ENCODE measurements around the gene GUCD1. TPM values are rescaled to one million over a fixed set of nuclear protein-coding genes. Genes with fewer than 3 reads are reported as not detected.

GUCD1 gene
- total and polyA plus RNA-seq, 10 of the 15 experiments (the other 5 are each of a cell fraction or from before 2014, with no cell fraction given), result 56.0 to 177 (median 88.2) TPM

- Histone ChIP-seq H4K20me1 (ENCODE audit: control insufficient read depth, insufficient read depth) (no peaks in the 10 kb centered on the region), H3K27ac (ENCODE audit: control insufficient read depth, insufficient read depth) (peak overlapping the region; percentile 68), H2AFZ (ENCODE audit: control insufficient read depth, low read depth, low read length) (peak overlapping the region; percentile 33), H3K4me1 (ENCODE audit: control insufficient read depth, insufficient read depth, low read length) (peaks cover 39% of the 10 kb centered on the region), H3K27me3 (replicated peaks in 1 of 2; ENCODE audit: control insufficient read depth in 2 of 2, insufficient read depth in 2 of 2, low read length in 1 of 2) (no peaks in the 10 kb centered on the region; a peak in 1 of 4 replicates), H3K79me2 (ENCODE audit: control insufficient read depth, insufficient read depth, low read length) (no peaks in the 10 kb centered on the region), H3K9ac (ENCODE audit: control insufficient read depth, insufficient read depth, low read length) (peak overlapping the region; percentile 50), H3K9me3 (replicated peaks; ENCODE audit: control insufficient read depth, insufficient read depth, low read length) (no peaks in the 10 kb centered on the region), H3K4me3 (peak overlapping the region; percentile 30; the same call in 1 of the 2 replicates), H3K4me2 (ENCODE audit: control insufficient read depth, insufficient read depth) (peak overlapping the region; percentile 77), H3K36me3 (ENCODE audit: control insufficient read depth in 2 of 2, insufficient read depth in 2 of 2, low read length in 1 of 2) (no peaks in the 10 kb centered on the region)
- ATAC-seq (peak; percentile 68), FAIRE-seq (peak; percentile 47), DNase-seq (ENCODE audit: low read depth, low spot score) (peak; percentile 85)
- ChIA-PET RAD21 (ENCODE audit: unreplicated experiment) (interaction anchor here (0.7 to 8.3 kb wide), 18 partner anchors 8 to 182 kb away, joined by 3 to 111 read pairs (median 6); partner anchors contain the start of gene ADORA2A), CTCF (interaction anchor here (0.6 to 14.8 kb wide), 30 partner anchors 7 to 345 kb away, joined by 3 to 332 read pairs (median 4); partner anchors contain the start of gene ADORA2A), SMC1A (ENCODE audit: uncharacterized antibody, unreplicated experiment) (interaction anchor here (0.6 to 8.2 kb wide), 26 partner anchors 9 to 398 kb away, joined by 3 to 122 read pairs (median 5); partner anchors contain the start of gene ADORA2A), POLR2A (interaction anchor here (0.5 to 6.7 kb wide), 14 partner anchors 9 to 82 kb away, joined by 3 to 48 read pairs (median 6); partner anchors contain the start of gene ADORA2A)
- no TSS peak for BruUV-seq (replicated peaks)
- in situ Hi-C loops (cut with MboI), result no loop called here
- intact Hi-C loops (cut with micrococcal nuclease; ENCODE audit: unreplicated experiment), result loop anchor here (1.0 to 2.0 kb wide), 3 partner anchors 68 to 178 kb away; no protein-coding TSS in a partner anchor
- WGBS (ENCODE audit: insufficient coverage, insufficient replicate concordance, low lambda C conversion rate, missing lambda C conversion rate), result 48% methylated on average over 7 of the region's 7 CpGs
- TF ChIP-seq SIN3A (IDR thresholded peaks at IDR 0.05; ENCODE audit: low read depth, low read length) (0 out of 2 replicates have a peak, but pooled peaks have one; percentile 35), RAD21 (IDR thresholded peaks at IDR 0.05; ENCODE audit: insufficient read depth, low read depth, low read length) (peak; percentile 84), PAX5 (IDR thresholded peaks at IDR 0.05; ENCODE audit: borderline replicate concordance, low read depth, low read length) (peak; percentile 44; the same call in 1 of the 2 replicates), RUNX3 (IDR thresholded peaks at IDR 0.05; ENCODE audit: low read length) (peak; percentile 92), JUNB (IDR thresholded peaks at IDR 0.05) (peak; percentile 47; the same call in 1 of the 2 replicates), EP300 (IDR thresholded peaks at IDR 0.05; ENCODE audit: borderline replicate concordance in 1 of 2, control insufficient read depth in 1 of 2, low read depth in 2 of 2, low read length in 2 of 2) (peak; percentile 47 to 57; a peak in 1 of 4 replicates), CREM (IDR thresholded peaks at IDR 0.05; ENCODE audit: low read depth) (peak; percentile 84), FOXM1 (IDR thresholded peaks at IDR 0.05; ENCODE audit: low read depth, low read length) (peak; percentile 76), EGR1 (IDR thresholded peaks at IDR 0.05; ENCODE audit: borderline replicate concordance in 1 of 2, low read depth in 2 of 2, low read length in 2 of 2) (no peak), MTA2 (IDR thresholded peaks at IDR 0.05; ENCODE audit: low read depth) (peak; percentile 77), SPI1 (IDR thresholded peaks at IDR 0.05; ENCODE audit: borderline replicate concordance, insufficient read depth, low read depth, low read length) (peak; percentile 81; the same call in 1 of the 2 replicates), NR2C2 (IDR thresholded peaks at IDR 0.05; ENCODE audit: borderline replicate concordance, control insufficient read depth, insufficient read length, low read depth) (no peak), SMAD5 (IDR thresholded peaks at IDR 0.05; ENCODE audit: low read depth) (no peak), MLLT1 (IDR thresholded peaks at IDR 0.05) (peak; percentile 75)
- TF ChIP-seq, protein P1, sequence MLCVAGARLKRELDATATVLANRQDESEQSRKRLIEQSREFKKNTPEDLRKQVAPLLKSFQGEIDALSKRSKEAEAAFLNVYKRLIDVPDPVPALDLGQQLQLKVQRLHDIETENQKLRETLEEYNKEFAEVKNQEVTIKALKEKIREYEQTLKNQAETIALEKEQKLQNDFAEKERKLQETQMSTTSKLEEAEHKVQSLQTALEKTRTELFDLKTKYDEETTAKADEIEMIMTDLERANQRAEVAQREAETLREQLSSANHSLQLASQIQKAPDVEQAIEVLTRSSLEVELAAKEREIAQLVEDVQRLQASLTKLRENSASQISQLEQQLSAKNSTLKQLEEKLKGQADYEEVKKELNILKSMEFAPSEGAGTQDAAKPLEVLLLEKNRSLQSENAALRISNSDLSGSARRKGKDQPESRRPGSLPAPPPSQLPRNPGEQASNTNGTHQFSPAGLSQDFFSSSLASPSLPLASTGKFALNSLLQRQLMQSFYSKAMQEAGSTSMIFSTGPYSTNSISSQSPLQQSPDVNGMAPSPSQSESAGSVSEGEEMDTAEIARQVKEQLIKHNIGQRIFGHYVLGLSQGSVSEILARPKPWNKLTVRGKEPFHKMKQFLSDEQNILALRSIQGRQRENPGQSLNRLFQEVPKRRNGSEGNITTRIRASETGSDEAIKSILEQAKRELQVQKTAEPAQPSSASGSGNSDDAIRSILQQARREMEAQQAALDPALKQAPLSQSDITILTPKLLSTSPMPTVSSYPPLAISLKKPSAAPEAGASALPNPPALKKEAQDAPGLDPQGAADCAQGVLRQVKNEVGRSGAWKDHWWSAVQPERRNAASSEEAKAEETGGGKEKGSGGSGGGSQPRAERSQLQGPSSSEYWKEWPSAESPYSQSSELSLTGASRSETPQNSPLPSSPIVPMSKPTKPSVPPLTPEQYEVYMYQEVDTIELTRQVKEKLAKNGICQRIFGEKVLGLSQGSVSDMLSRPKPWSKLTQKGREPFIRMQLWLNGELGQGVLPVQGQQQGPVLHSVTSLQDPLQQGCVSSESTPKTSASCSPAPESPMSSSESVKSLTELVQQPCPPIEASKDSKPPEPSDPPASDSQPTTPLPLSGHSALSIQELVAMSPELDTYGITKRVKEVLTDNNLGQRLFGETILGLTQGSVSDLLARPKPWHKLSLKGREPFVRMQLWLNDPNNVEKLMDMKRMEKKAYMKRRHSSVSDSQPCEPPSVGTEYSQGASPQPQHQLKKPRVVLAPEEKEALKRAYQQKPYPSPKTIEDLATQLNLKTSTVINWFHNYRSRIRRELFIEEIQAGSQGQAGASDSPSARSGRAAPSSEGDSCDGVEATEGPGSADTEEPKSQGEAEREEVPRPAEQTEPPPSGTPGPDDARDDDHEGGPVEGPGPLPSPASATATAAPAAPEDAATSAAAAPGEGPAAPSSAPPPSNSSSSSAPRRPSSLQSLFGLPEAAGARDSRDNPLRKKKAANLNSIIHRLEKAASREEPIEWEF (IDR thresholded peaks at IDR 0.05; ENCODE audit: insufficient replicate concordance, low read depth, low read length), result no peak
These were observed 51.6 kb downstream of the GUCD1 start for GRCh38 chr22:24503137-24503842.

Measured in GM12878 (cell line).